HG02798 (cell line): ENCODE results near the gene SRSF5.

Experiments
- ATAC-seq: cut with Tn5 transposase; IDR thresholded peaks from one replicate; pipeline ENCODE4 v1.9.1; 2021; ENCODE audit warnings: mild to moderate bottlenecking; ENCODE audit not compliant: unreplicated experiment, poor library complexity

SRSF5 gene

GRCh38 chr14:69769623-69770022 is 2.7 kb downstream of the SRSF5 start:
- ATAC-seq, result no peak

- no peak for ATAC-seq
These were observed 3.6 kb downstream of the SRSF5 start for GRCh38 chr14:69770559-69770958.

GRCh38 chr14:69771136-69771535 is 4.2 kb downstream of the SRSF5 start:
- no peak for ATAC-seq

GRCh38 chr14:69772082-69773017 is 5.4 kb downstream of the SRSF5 start:
- ATAC-seq, result no peak

DNA sequence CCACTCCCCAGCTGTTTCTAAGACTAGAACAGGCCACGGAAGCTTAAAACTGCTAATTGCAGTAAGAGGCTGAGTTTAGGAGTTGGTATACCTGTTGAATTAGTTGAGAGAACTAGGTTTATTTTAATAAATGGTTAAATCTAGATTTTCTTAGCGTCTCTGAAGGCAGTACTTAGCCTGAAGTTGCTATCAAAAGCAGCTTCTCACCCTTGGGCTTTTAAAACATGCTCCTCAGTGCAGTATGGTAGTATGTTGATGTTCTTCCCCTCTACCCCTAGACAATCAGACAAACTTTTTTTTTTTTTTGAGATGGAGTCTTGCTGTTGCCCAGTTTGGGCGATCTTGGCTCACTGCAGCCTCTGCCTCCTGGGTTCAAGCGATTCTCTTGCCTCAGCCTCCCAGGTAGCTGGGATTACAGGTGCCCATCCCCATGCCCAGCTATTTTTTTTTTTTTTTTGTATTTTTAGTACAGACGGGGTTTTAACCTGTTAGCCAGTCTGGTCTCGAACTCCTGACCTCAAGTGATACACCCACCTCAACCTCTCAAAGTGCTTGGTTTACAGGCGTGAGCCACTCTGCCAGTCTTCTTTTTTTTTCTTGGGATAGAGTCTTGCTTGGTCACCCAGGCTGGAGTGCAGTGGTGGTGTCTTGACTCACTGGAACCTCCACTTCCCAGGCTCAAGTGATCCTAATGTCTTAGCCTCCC is 6.8 kb downstream of the SRSF5 start:
- ATAC-seq, result no peak

DNA sequence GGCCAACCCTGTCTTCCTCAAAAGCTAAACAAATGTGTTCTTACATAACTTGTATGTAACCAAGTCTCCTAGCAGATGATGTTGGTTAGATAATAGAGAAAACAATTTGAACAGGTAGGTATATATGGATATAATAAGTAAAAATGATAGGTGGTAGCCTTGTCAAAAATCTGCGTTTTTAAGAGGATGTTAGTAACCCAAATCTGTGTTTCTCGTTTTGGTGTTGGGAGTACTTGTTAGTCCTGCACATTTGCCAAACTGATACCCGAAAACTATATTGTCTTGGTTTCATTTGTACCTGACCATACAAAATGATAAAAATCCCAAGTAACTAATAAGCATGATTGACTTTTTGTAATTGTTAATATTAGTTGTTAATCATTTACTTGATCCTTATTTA is 8.1 kb downstream of the SRSF5 start:
- ATAC-seq, result no peak

GRCh38 chr14:69776875-69777453 is 10.0 kb downstream of the SRSF5 start:
- ATAC-seq, result no peak

DNA sequence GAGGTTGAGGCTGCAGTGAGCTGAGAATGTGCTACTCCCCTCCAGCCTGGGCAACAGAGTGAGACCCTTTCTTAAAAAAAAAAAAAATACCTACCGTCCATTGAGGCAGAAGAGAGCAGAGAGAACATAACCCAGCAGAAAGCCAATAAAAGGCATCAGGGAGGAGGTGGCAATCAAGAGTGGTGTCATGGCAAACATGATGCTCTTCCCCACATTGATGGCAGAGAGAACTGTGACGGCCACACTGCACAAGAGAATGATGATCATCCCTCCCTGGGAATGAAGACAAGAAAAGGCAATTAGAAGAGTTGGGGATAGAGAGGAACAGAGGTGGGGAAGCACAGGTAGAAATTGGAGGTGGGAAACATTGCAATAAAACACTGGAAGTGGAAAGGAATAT is 12.1 kb downstream of the SRSF5 start:
- no peak for ATAC-seq

GRCh38 chr14:69780092-69780491 is 13.2 kb downstream of the SRSF5 start:
- no peak for ATAC-seq

DNA sequence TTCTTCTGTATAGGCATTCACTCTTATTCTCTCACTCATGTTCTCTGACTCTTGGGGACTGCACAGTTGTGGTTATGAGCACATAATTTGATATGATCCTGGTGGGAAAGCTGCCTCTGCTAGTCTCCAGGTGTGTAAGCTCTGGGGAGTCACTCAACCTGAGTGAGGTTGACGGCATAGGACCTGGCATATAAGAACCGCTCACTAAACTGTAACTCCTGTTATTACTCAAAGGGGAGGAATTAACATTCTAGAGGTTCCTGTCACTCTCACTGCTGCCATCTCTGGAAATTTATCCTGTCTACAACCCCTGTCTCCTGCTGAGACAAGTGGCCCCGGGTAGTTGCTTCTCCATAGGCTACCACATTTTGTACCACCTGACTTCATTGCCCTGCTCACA is 14.0 kb downstream of the SRSF5 start:
- ATAC-seq, result no peak

DNA sequence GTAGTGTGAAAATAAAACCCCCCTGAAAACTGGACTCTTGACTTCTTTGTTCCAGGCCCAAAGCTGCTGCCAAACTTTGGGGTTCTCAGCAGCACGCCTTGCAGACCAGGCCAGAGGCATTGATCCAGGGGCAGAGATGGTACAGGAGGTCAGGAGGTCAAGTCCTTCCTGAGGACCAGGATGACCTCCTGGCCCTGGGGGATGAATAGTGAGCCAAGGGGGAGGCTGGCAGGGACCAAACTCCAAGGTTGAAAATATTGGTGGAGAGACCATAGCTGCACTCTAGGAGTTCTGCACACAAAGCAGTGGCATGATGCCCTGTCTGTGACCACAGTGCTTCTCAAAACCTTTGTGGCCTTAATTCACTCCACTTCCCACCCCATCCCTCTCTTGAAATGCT is 18.0 kb downstream of the SRSF5 start:
- no peak for ATAC-seq

GRCh38 chr14:69786603-69787002 is 19.7 kb downstream of the SRSF5 start:
- ATAC-seq, result no peak

DNA sequence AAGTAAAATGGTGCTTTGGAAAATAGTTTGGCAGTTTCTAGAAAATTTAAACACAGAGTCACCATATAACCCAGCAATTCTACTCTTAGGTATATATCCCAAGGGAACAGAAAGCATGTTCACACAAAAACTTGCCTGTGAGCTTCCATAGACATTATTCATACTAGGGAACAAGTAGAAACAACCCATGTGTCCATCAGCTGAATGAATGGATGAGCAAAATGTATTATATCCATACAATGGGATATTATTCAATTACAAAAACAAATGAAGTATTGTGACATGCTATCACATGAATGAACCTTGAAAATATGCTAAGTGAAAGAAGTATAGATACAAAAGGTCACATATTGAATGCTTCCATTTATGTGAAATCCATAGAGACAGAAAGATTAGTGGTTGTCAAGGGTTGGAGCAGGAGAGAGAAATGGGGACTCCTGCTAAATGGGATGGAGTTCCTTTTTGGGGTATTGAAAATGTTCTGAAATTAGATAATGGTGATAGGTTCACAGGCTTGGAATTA is 22.2 kb downstream of the SRSF5 start:
- ATAC-seq, result no peak

DNA sequence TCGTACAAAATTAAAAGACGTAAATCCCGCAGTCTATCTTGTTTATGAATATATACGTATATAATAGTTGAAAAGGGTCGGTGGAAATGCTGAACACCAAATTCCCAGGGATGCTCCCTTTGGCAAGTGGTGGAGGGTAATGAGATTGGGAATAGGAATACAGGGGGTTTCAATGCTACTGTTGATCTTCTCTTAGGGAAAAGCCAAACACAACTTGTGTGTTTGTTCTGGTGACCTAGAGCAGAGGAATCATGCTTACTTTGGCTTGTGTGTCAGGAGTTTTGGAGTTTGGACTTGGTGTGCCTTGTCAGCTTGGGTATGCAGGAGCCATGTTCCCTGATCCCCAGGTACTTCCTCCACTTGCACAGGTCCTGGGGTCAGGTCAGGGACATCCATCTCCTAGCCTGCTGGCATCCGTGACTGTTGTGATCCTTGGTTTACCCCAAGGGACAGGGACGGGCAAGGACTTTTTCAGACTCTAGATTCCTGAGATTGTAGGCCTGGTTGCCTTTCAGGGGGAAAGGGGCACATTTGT is 26.0 kb downstream of the SRSF5 start:
- no peak for ATAC-seq

GRCh38 chr14:69794791-69795190 is 27.8 kb downstream of the SRSF5 start:
- ATAC-seq, result no peak

DNA sequence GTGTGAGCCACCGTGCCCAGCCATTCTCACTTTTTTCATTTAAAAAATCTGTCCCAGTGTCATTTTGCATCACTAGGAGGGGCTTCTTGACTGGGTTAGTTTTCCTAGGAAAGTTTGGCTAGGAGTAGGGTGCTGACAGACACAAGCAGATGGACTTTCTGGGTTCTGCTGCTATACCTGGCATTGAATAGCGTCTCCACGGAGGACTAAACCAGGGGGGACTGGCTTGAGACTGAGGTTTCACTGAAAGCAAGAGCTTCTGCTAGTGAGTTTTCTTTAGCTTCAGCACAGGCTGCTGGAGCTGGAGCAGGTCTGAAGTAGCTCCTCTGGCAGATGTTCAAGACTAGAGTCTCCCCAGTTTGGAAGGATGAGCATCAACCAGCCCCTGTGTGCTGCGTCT is 28.7 kb downstream of the SRSF5 start:
- no peak for ATAC-seq

- ATAC-seq, result no peak
These were observed 30.0 kb downstream of the SRSF5 start, which contains the start of gene SLC10A1 for GRCh38 chr14:69796797-69797500. Gene SLC10A1 (minus strand): TSS chr14:69797241. CDS start chr14:69797155, 86 bp downstream.

DNA sequence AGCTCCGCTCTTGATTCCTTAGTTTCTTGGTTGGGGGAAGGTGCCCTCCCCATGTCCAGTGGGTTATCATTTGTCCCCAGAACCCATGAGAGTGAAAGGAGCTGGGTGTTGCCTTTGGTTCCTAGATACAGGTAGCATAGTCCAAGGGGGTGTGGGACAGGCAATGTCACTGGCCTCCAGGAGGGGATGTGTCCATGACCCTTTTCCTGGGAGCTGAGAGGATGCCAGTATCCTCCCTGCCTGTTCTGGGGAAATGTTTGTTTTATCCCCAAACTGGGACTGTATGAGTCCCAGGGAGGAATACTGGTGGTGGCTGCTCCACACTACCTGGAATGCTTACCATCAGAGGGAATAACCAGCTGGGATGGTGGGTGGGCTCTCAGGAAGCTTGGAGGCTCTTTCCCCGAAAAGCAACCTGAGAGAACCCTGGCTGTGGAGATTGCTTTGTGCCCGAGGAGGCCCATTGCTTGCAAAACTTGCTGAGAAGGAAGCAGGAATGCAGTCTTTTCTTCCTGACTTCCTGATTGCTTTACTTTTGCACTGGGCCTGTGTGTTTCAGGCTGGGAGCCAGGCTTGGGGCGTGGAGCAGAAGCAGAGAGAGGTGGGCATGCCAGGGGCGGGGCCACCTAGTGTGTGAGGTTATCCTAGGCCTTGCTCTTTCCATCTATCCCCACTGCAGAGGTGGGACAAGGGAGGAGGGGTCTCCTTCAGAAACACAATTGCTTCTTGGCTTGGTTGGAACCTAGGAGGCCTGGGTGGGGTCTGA is 30.8 kb downstream of the SRSF5 start:
- no peak for ATAC-seq

DNA sequence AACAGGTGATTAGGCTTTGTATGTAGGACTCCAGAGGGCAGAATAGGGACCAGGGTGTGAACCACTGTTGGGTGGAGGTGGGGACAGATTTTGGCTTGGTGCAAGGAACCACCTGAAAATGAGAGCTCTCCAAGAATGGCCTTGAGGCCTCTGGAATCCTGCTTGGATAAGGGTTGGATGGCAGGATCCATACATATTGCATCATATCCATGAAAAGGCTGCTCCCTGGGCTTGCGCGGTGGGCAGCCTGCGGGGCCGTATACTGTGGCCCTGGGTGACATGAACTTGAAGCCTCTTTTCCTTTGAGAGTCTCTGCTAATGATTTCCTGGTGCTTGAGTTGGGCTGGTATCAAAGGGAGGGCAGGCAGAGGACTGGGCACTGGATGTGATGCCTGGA is 31.4 kb downstream of the SRSF5 start:
- no peak for ATAC-seq
